NCI-H2227 treated with DMSO at 0.1 percent for 48 hours (cell line): ENCODE results near the gene MPPED2.

Experiments
- DNase-seq: peaks from one replicate; lab custom pipeline; 2025; lab: John Stamatoyannopoulos, UW

MPPED2 gene

DNA sequence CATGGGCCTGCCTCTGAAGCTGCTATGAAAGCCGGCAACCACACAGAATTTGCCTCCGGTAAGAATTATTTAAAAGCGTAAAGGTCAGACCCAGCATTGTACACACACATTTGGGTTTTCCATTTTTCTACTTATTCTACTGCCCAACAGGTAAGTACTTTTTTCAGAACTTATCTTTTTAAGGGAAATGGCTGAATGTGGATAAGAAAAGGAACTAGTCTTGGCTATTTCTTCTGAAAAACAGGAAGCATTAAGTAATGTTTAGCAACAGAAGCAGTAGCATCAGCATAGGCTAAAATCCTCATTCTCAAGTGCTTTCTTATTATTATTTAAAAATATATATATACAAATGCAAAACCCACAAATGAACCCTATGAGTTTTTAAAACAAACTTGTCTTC lies 103.1 kb downstream of the MPPED2 start:
- DNase-seq = no peak

DNA sequence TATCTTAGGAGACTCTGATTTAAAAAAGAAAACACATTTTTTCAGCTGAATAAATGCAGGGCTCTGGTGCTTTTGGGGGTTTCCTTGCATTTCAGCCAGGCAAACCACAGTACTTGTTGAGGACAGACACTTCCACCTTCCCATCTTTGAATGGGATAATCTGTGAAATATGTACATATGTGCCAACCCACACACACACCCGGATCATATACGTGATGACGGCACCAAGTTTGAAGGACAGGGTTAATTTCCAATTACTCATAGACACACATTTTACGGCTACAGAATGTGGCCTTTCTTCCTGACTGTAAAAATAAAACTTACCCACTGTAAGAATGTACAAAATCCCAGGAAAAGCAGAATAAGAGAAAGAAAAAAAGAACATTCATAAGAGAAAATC lies 104.4 kb downstream of the MPPED2 start:
- DNase-seq = no peak

- no peak for DNase-seq
Measured at GRCh38 chr11:30481330-30481729, 104.8 kb downstream of the MPPED2 start.

DNA sequence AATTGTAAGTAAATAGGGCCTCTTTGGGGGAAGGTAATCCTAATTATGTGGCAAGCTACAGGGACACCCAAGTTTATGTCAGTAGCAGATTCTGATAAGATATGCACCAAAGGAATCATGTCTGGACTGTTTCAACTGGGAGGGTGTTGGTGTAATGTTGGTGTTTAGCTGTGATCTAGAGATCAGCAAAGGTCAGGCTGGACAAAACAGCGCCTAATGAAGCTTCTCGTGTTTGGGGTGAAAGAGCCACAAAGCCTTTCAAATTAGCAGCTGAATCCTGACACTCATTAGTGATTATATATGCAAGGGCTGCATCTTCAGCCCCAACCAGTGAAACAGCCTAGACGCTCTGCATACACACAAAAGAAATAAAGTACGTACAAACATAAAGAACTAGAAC lies 106.3 kb downstream of the MPPED2 start:
- no peak for DNase-seq

- DNase-seq = no peak
Measured at GRCh38 chr11:30478923-30479322, 107.2 kb downstream of the MPPED2 start.

DNA sequence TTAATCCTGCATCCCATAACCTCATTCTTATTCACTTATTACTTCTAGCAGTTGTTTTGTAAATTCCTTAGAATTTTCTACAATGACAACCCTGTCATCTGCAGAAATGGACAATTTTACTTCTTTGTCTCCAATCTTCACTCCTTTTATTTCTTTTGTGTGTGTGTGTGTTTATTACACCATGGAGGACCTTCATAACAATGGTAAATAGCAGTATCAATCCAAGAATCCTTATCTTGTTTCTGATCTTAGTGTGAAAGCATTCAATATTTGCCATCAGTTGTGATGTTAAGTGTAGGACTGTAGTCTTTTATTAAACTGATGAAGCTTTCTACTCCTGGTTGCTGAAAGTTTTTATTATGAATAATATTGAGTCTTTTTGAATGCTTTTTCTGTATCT lies 109.1 kb downstream of the MPPED2 start:
- no peak for DNase-seq

DNA sequence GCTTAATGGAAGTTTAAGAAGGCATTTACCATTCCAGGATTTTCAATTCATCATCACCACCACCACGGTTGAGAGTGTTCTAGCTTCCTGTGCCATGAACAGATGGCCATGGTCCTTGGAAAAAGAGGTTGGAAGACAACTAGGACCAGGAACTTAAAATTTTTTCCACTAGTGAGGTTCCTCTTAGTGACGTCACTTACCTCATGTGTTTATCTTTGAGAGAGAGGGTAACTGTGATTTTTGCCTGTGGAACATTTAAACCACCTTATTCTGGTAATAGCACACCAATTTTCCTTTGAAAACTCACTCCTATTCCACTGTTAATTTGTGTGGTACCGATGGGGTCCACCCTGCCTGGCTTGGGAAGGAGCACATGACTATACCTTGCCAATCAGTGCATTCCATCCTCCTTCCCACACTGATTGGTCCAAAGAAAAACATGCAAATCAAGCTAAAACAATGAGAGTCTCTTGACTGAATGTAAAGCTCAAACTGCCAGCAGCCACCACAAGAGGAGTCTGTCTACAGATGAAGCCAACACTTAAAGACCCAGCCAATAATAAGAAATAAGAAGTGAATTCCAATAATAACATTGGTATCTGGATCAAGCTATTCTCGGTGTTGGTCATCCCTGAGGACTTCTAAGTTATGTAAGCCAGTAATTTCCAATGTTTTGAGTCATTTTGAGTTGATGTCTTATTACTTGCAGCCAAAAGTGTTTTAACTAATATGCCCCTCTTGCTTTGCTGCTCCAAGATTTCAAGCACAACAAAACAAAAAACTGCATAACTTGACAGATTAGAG lies 111.8 kb downstream of the MPPED2 start:
- DNase-seq = no peak

- DNase-seq = no peak
Measured at GRCh38 chr11:30471244-30471643, 114.9 kb downstream of the MPPED2 start.

GRCh38 chr11:30468881-30469280 lies 117.3 kb downstream of the MPPED2 start:
- no peak for DNase-seq

GRCh38 chr11:30467176-30467575 lies 119.0 kb downstream of the MPPED2 start:
- DNase-seq = no peak

GRCh38 chr11:30465623-30466022 lies 120.5 kb downstream of the MPPED2 start:
- no peak for DNase-seq

- DNase-seq = no peak
Measured at GRCh38 chr11:30465192-30465591, 121.0 kb downstream of the MPPED2 start.

DNA sequence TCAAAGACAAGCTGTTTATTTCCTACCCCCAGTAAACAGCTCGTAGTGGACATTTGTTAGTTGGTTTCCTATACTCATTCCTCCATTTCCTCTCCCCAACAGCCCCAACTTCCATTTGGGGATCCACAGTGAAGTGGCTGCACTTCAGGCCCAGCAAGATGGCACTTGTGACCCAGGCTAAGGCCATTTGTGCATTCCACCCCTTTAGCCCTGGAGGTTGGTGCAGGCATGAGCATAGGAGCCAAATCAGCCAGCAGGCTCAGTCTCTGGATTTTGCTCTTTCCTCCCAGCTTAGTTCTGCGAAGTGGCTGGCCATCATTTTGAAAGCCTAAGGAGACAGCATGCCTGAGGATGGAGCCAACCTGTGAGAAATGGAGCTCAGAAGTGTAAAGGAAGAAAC lies 122.9 kb downstream of the MPPED2 start:
- no peak for DNase-seq

DNA sequence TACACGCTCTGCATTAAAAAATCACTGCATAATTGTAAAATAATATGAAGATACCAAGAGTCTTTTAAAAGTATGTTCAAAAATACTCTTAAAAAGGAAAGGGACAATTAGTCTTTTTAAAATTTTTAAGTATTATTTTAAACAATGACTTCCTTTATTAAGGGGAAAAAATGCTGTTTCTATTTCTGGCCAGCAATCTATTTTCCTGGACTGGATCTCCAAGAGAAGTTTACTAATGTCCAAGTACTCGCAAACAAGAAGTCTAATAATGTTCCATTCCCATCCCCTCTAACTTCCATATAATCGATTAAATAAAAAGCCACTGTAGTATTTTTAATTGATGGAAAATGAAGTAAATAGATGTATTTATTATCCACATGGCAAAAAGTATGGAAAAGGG lies 123.7 kb downstream of the MPPED2 start:
- DNase-seq = no peak

GRCh38 chr11:30459821-30460220 lies 126.3 kb downstream of the MPPED2 start:
- no peak for DNase-seq

- DNase-seq = no peak
Measured at GRCh38 chr11:30459306-30459705, 126.8 kb downstream of the MPPED2 start.

DNA sequence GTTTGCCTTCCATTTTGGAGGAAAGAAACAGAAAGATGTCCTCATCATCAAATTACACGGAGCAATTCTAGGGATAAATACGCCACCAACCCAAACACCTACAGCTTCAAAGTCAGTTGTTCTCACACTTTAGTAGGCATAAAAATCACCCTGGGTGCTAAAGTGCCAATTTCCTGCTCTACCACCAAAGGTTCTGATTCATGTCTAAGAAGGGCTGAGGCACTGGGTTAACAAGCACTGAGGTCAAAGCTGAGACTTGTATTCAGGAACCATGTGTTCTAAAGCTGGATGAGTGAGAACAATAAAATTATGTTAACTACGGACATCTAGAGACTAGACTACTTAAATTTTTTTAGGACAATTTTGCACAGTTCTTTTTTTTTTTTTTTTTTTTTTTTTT lies 127.6 kb downstream of the MPPED2 start:
- no peak for DNase-seq

DNA sequence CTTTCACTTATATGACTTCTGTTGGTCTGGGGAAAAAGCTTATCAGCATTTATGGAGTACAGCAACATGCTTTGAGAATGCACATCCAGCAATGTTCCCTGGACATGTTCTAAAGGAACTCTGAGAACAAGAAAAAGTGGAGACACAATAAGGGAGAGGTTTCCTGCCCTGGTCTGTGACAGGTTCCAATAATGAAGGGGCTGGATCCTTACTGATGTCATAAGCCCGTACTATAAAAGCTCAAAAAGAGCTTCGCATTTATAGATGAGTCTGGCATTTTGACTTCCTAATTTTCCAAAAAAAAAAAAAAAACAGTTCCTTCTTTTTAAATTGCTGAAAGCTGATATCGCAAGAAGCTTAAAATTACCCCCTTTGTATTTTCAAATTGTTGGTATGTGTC lies 129.1 kb downstream of the MPPED2 start:
- DNase-seq = no peak

- DNase-seq = no peak
Measured at GRCh38 chr11:30455025-30455424, 131.1 kb downstream of the MPPED2 start.

GRCh38 chr11:30454541-30454940 lies 131.6 kb downstream of the MPPED2 start:
- DNase-seq = no peak

- DNase-seq = no peak
Measured at GRCh38 chr11:30454111-30454510, 132.0 kb downstream of the MPPED2 start.

- DNase-seq = no peak
Measured at GRCh38 chr11:30453705-30454104, 132.4 kb downstream of the MPPED2 start.

- no peak for DNase-seq
Measured at GRCh38 chr11:30452842-30453241, 133.3 kb downstream of the MPPED2 start.

DNA sequence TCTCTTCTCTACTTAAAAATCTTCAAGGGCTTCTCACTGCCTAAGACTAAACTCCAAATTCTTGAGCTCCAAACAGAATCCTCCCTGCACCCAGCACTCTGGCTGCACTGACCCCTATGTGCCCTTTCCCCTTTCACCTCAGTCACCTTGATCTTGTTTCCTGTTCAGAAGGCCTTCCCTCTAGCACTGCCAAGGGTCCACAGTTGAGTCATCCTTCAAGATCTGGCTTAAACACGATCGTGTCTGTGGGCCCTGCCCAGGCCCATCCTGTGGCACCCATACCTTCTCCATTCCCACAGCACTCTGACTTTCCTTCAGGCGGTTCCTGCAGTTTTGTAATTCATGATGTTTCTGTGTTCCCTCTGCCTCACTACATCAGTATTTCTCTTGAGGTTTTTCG lies 134.0 kb downstream of the MPPED2 start:
- DNase-seq = no peak
